ENCODE data around the gene IFT81. TPM values are rescaled to one million over a fixed set of nuclear protein-coding genes. Genes with fewer than 3 reads are reported as not detected.
"Not testable (repeated sequence)": the region's sequence is repeated elsewhere in the genome, so short reads cannot be mapped to it uniquely, and the experiment has no call there.

IFT81 gene
- total RNA-seq, 6 donors from 2014 or later, result 7.7 to 39.1 (median 10.8) TPM

DNA sequence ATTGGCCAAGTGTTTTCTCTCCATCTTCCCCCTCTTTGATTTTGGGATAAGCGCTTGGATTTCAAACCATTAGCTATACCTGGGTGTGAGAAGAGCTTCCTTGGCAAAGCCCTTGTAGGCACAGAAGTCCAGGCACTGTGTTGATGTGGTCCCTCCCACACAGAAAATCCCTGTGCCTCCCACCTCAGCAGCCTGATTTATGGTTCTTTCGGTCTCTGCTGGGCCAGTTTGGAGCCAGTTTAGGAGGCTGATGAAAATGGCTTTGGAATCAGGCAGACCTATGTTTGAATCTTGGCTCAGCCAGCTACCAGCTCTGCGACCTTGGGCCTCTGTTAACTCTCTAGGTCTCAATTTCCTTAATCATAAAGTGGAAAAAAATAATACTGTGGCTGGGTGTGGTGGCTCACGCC is 9.6 kb upstream of the IFT81 start:
- ATAC-seq (ENCODE audit: low FRiP score in 2 of 2) (no peak), DNase-seq (no peak)
- WGBS, 2 donors, result 85 to 87% methylated on average over 4 of the region's 4 CpGs
- TF ChIP-seq POLR2A (IDR thresholded peaks at IDR 0.05) (no peak), POLR2AphosphoS5 (IDR thresholded peaks at IDR 0.05) (no peak), EP300 (IDR thresholded peaks at IDR 0.05) (no peak)
- TF ChIP-seq, protein P1, sequence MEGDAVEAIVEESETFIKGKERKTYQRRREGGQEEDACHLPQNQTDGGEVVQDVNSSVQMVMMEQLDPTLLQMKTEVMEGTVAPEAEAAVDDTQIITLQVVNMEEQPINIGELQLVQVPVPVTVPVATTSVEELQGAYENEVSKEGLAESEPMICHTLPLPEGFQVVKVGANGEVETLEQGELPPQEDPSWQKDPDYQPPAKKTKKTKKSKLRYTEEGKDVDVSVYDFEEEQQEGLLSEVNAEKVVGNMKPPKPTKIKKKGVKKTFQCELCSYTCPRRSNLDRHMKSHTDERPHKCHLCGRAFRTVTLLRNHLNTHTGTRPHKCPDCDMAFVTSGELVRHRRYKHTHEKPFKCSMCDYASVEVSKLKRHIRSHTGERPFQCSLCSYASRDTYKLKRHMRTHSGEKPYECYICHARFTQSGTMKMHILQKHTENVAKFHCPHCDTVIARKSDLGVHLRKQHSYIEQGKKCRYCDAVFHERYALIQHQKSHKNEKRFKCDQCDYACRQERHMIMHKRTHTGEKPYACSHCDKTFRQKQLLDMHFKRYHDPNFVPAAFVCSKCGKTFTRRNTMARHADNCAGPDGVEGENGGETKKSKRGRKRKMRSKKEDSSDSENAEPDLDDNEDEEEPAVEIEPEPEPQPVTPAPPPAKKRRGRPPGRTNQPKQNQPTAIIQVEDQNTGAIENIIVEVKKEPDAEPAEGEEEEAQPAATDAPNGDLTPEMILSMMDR (IDR thresholded peaks at IDR 0.05), result no peak
- Histone ChIP-seq H3K27me3 (no peaks in the 10 kb centered on the region), H3K4me3 (no peak overlapping the region), H3K9me3 (no peaks in the 10 kb centered on the region), H3K36me3 (no peaks in the 10 kb centered on the region), H3K4me1 (peaks cover 0 to 15% (median 7%) of the 10 kb centered on the region in 4 donors), H3K27ac (no peak overlapping the region)

DNA sequence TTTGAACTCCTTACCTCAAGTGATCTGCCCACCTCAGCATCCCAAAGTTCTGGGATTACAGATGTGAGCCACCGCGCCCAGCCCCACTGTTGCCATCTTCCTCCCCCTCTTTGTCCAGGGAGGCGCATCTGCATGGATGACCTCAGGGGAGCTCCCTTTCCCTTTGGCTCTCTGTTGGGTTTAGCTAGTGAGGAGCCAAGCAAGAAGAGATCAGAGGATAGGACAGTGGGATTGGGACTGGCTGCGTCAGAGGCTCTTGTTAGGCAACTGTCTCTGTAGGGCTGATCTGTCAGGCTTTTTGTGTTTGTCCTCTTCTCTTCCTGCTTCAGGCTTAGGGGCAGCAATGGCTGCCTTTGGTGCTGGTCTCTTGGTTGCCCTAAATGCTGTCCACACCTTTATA is 8.5 kb upstream of the IFT81 start:
- Histone ChIP-seq H3K27me3 (no peaks in the 10 kb centered on the region), H3K4me1 (peaks cover 0 to 5% (median 1%) of the 10 kb centered on the region in 4 donors), H3K36me3 (no peaks in the 10 kb centered on the region), H3K4me3 (no peak overlapping the region), H3K9me3 (no peaks in the 10 kb centered on the region), H3K27ac (no peak overlapping the region)
- DNase-seq, result no peak
- WGBS, 2 donors, result 94 to 98% methylated on average over 4 of the region's 4 CpGs
- TF ChIP-seq POLR2AphosphoS5 (IDR thresholded peaks at IDR 0.05), result no peak
- TF ChIP-seq EP300 (IDR thresholded peaks at IDR 0.05), result no peak
- no peak for TF ChIP-seq POLR2A (IDR thresholded peaks at IDR 0.05)
- TF ChIP-seq, protein P1 (IDR thresholded peaks at IDR 0.05), result no peak
- ATAC-seq (ENCODE audit: low FRiP score in 2 of 2), result no peak

DNA sequence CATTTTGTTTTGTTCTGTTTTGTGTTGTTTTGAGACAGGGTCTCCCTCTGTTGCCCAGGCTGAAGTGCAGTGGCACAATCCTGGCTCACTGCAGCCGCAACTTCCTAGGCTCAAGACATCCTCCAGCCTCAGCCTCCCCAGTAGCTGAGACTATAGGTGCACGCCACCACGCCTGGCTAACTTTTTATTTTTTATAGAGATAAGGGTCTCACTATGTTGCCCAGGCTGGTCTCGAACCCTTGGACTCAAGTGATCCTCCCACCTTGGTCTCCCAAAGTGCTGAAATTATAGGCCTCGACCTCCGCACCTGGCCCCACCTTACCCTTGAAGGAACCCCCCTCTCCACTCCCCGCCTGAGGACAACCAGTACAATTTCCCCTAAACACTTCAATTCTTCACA is 7.5 kb upstream of the IFT81 start:
- ATAC-seq (ENCODE audit: low FRiP score in 2 of 2), result no peak
- Histone ChIP-seq H3K4me3 (no peak overlapping the region), H3K27me3 (no peaks in the 10 kb centered on the region), H3K36me3 (no peaks in the 10 kb centered on the region), H3K4me1 (peaks cover 0 to under 1% (median 0%) of the 10 kb centered on the region in 4 donors), H3K27ac (no peak overlapping the region), H3K9me3 (no peaks in the 10 kb centered on the region)
- no peak for DNase-seq
- WGBS, 2 donors, result 91 to 93% methylated on average over 7 of the region's 7 CpGs
- no peak for TF ChIP-seq POLR2A (IDR thresholded peaks at IDR 0.05)
- TF ChIP-seq EP300 (IDR thresholded peaks at IDR 0.05), result no peak
- TF ChIP-seq, protein P1 (IDR thresholded peaks at IDR 0.05), result no peak
- no peak for TF ChIP-seq POLR2AphosphoS5 (IDR thresholded peaks at IDR 0.05)

DNA sequence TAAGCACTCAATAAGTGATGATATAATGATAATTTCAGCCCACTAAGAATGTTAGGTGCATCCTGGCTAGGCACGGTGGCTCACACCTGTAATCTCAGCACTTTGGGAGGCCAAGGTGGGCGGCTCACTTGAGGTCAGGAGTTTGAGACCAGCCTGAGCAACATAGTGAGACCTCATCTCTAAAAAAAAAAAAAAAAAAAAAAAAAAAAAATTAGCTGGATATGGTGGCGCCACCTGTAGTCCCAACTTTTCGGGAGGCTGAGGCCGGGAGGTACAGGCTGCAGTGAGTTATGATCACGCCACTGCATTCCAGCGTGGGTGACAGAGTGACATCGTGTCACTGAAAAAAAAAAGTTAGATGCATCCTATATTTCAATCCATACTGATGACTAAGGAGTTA is 6.9 kb upstream of the IFT81 start:
- not testable (repeated sequence) for H3K4me3 ChIP-seq; DNase-seq; ATAC-seq (ENCODE audit: low FRiP score in 2 of 2); H3K36me3 ChIP-seq; H3K9me3 ChIP-seq; H3K27me3 ChIP-seq; H3K27ac ChIP-seq; H3K4me1 ChIP-seq
- WGBS, 2 donors, result 74 to 86% methylated on average over 8 of the region's 8 CpGs

DNA sequence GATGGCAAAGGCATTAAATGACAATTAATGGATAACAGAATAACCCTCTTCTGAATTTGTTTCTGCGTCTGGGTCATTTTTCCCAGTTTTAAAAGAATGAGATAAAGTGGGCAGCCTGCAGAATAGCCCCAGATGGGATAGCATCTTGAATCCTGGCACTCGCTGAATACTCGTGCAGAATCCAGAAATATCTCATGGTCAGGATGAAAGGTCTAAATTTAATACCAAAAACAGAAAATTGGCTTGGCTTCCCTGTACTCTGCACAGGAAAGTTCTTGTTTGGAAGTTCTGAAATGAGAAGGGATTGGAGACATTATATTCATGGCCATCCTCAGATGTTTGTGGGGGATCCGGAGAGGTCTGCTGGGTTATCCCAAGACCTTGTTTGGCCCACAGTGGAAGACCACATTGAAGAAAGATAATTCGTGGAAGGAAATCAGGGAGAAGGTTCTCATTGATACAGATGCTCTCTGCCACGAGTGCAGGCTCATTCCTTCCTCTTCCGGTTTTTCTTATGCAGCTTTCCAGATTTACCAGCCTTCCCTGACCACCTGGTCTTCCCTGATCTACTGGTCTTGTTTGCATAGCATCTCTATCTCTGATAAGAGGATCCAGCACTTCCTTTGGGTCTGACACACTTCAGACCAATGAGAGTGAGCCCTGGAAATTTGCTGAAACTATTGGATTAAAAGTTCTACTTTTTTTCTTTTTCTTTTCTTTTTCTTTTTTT is 6.0 kb upstream of the IFT81 start:
- no peak for TF ChIP-seq POLR2AphosphoS5 (IDR thresholded peaks at IDR 0.05)
- TF ChIP-seq EP300 (IDR thresholded peaks at IDR 0.05), result no peak
- TF ChIP-seq, protein P1 (IDR thresholded peaks at IDR 0.05), result no peak
- no peak for TF ChIP-seq POLR2A (IDR thresholded peaks at IDR 0.05)
- H3K27me3 ChIP-seq, result no peaks in the 10 kb centered on the region
- H3K27ac ChIP-seq, result no peak overlapping the region
- DNase-seq (no peak), ATAC-seq (ENCODE audit: low FRiP score in 2 of 2) (no peak)
- H3K4me1 ChIP-seq, result no peaks in the 10 kb centered on the region
- 40 to 44% methylated on average over 7 of the region's 7 CpGs for WGBS, 2 donors
- H3K4me3 ChIP-seq, result no peak overlapping the region
- H3K9me3 ChIP-seq, result no peaks in the 10 kb centered on the region
- H3K36me3 ChIP-seq, result no peaks in the 10 kb centered on the region
